ENCODE data around the gene FBXW5. TPM values are rescaled to one million over a fixed set of nuclear protein-coding genes. Genes with fewer than 3 reads are reported as not detected.

Gene FBXW5
- polyA plus RNA-seq, 1 donor from 2014 or later, result 95.0 TPM

Other genes with a start within 250 kb of the FBXW5 start
- gene DIPK1B, start 232.2 kb downstream of the FBXW5 start, polyA plus RNA-seq (ENCODE audit: insufficient read depth, low read depth, low replicate concordance), result 35.5 TPM
- gene LCN10, start 201.8 kb downstream of the FBXW5 start, polyA plus RNA-seq (ENCODE audit: insufficient read depth, low read depth, low replicate concordance), result 3.5 TPM
- gene LCN6, start 196.2 kb downstream of the FBXW5 start, polyA plus RNA-seq (ENCODE audit: insufficient read depth, low read depth, low replicate concordance), result not detected
- 0.34 TPM for gene LCN8, start 186.5 kb downstream of the FBXW5 start, polyA plus RNA-seq (ENCODE audit: insufficient read depth, low read depth, low replicate concordance)
- 32.6 TPM for gene LCN15, start 180.2 kb downstream of the FBXW5 start, polyA plus RNA-seq (ENCODE audit: insufficient read depth, low read depth, low replicate concordance)
- gene TMEM141, start 153.4 kb downstream of the FBXW5 start, polyA plus RNA-seq (ENCODE audit: insufficient read depth, low read depth, low replicate concordance), result 182 TPM
- gene CCDC183, start 148.4 kb downstream of the FBXW5 start, polyA plus RNA-seq (ENCODE audit: insufficient read depth, low read depth, low replicate concordance), result 4.8 TPM
- 170 TPM for gene RABL6, start 136.8 kb downstream of the FBXW5 start, polyA plus RNA-seq (ENCODE audit: insufficient read depth, low read depth, low replicate concordance)
- gene AJM1, start 102.3 kb downstream of the FBXW5 start, polyA plus RNA-seq (ENCODE audit: insufficient read depth, low read depth, low replicate concordance), result 10.5 TPM
- gene PHPT1, start 95.3 kb downstream of the FBXW5 start, polyA plus RNA-seq (ENCODE audit: insufficient read depth, low read depth, low replicate concordance), result 259 TPM
- 0.93 TPM for gene MAMDC4, start 92.4 kb downstream of the FBXW5 start, polyA plus RNA-seq (ENCODE audit: insufficient read depth, low read depth, low replicate concordance)
- gene EDF1, start 78.4 kb downstream of the FBXW5 start, polyA plus RNA-seq (ENCODE audit: insufficient read depth, low read depth, low replicate concordance), result 974 TPM
- gene TRAF2, start 58.2 kb downstream of the FBXW5 start, polyA plus RNA-seq (ENCODE audit: insufficient read depth, low read depth, low replicate concordance), result 36.2 TPM
- not detected for gene C8G, start 505 bp upstream of the FBXW5 start, polyA plus RNA-seq (ENCODE audit: insufficient read depth, low read depth, low replicate concordance)
- gene LCN12, start 7.5 kb upstream of the FBXW5 start, polyA plus RNA-seq (ENCODE audit: insufficient read depth, low read depth, low replicate concordance), result 1.8 TPM
- gene PTGDS, start 32.8 kb upstream of the FBXW5 start, polyA plus RNA-seq (ENCODE audit: insufficient read depth, low read depth, low replicate concordance), result 2,031 TPM
- 0.15 TPM for gene LCNL1, start 38.3 kb upstream of the FBXW5 start, polyA plus RNA-seq (ENCODE audit: insufficient read depth, low read depth, low replicate concordance)
- gene PAXX, start 47.7 kb upstream of the FBXW5 start, polyA plus RNA-seq (ENCODE audit: insufficient read depth, low read depth, low replicate concordance), result 101 TPM
- 1.9 TPM for gene CLIC3, start 51.8 kb upstream of the FBXW5 start, polyA plus RNA-seq (ENCODE audit: insufficient read depth, low read depth, low replicate concordance)
- gene ABCA2, start 83.5 kb upstream of the FBXW5 start, polyA plus RNA-seq (ENCODE audit: insufficient read depth, low read depth, low replicate concordance), result 283 TPM
- gene FUT7, start 87.3 kb upstream of the FBXW5 start, polyA plus RNA-seq (ENCODE audit: insufficient read depth, low read depth, low replicate concordance), result not detected
- gene NPDC1, start 101.4 kb upstream of the FBXW5 start, polyA plus RNA-seq (ENCODE audit: insufficient read depth, low read depth, low replicate concordance), result 210 TPM
- 66.8 TPM for gene ENTPD2, start 109.3 kb upstream of the FBXW5 start, polyA plus RNA-seq (ENCODE audit: insufficient read depth, low read depth, low replicate concordance)
- gene SAPCD2, start 125.8 kb upstream of the FBXW5 start, polyA plus RNA-seq (ENCODE audit: insufficient read depth, low read depth, low replicate concordance), result 65.8 TPM
- 24.1 TPM for gene UAP1L1, start 132.8 kb upstream of the FBXW5 start, polyA plus RNA-seq (ENCODE audit: insufficient read depth, low read depth, low replicate concordance)
- gene MAN1B1, start 142.2 kb upstream of the FBXW5 start, polyA plus RNA-seq (ENCODE audit: insufficient read depth, low read depth, low replicate concordance), result 65.1 TPM
- 107 TPM for gene DPP7, start 170.0 kb upstream of the FBXW5 start, polyA plus RNA-seq (ENCODE audit: insufficient read depth, low read depth, low replicate concordance)
- gene GRIN1, start 194.4 kb upstream of the FBXW5 start, polyA plus RNA-seq (ENCODE audit: insufficient read depth, low read depth, low replicate concordance), result 81.8 TPM
- 0.80 TPM for gene LRRC26, start 225.3 kb upstream of the FBXW5 start, polyA plus RNA-seq (ENCODE audit: insufficient read depth, low read depth, low replicate concordance)
- not detected for gene TMEM210, start 227.3 kb upstream of the FBXW5 start, polyA plus RNA-seq (ENCODE audit: insufficient read depth, low read depth, low replicate concordance)
- gene ANAPC2, start 243.8 kb upstream of the FBXW5 start, polyA plus RNA-seq (ENCODE audit: insufficient read depth, low read depth, low replicate concordance), result 36.9 TPM
- gene SSNA1, start 243.9 kb upstream of the FBXW5 start, polyA plus RNA-seq (ENCODE audit: insufficient read depth, low read depth, low replicate concordance), result 173 TPM